H1 (cell line): ENCODE results near the gene RASGRP4. TPM values are rescaled to one million over a fixed set of nuclear protein-coding genes. Genes with fewer than 3 reads are reported as not detected.

ENCODE experiments used
- CTCF ChIA-PET: fragments of 300-600 bp; sonication (Branson Sonifier 250); formaldehyde crosslinking; loops from one replicate; lab custom pipeline; 2021; ENCODE audit not compliant: partially characterized antibody; lab: Charles Lee
- POLR2A ChIA-PET: fragments of 300-600 bp; sonication (Branson Sonifier 250); formaldehyde crosslinking; loops from one replicate; lab custom pipeline; 2021; ENCODE audit warnings: inconsistent platforms; ENCODE audit not compliant: partially characterized antibody; lab: Charles Lee
- DNase-seq, 2 experiments: peaks; one replicate each; pipeline versions ENCODE4 v3.0.0 to v3.0.0-alpha.2; 2010 to 2022; ENCODE audit warnings: low spot score in 2 of 2, low read depth in 1 of 2, mixed read lengths in 1 of 2
- FAIRE-seq: peaks from 2 replicates; lab custom pipeline; 2011; peaks lifted over from hg19 to GRCh38; lab: Jason Lieb, UNC
- H2AFZ ChIP-seq: 2 replicates; pipeline ENCODE4 v1.8.1; 2012; ENCODE audit warnings: low read length, inconsistent platforms
- H2AK5ac ChIP-seq: 2 replicates; pipeline ENCODE4 v1.6.1; 2013; ENCODE audit warnings: low read depth, low read length
- H2BK120ac ChIP-seq: replicated peaks from 2 replicates; pipeline ENCODE3; 2013; ENCODE audit warnings: low read depth, low read length, inconsistent platforms
- H2BK12ac ChIP-seq: 2 replicates; pipeline ENCODE4 v1.6.1; 2013; ENCODE audit warnings: low read depth, low read length
- H2BK15ac ChIP-seq: 2 replicates; pipeline ENCODE4 v1.6.1; 2013; ENCODE audit warnings: low read length
- H2BK20ac ChIP-seq: 2 replicates; pipeline ENCODE4 v1.6.1; 2013; ENCODE audit warnings: low read length
- H2BK5ac ChIP-seq: 2 replicates; pipeline ENCODE4 v1.6.1; 2013; ENCODE audit warnings: low read depth, low read length
- H3K14ac ChIP-seq: 2 replicates; pipeline ENCODE4 v1.6.1; 2013; ENCODE audit warnings: inconsistent platforms; ENCODE audit not compliant: insufficient read length
- H3K18ac ChIP-seq: 2 replicates; pipeline ENCODE4 v1.6.1; 2013; ENCODE audit warnings: low read length; ENCODE audit errors: extremely low read depth
- H3K23ac ChIP-seq: 2 replicates; pipeline ENCODE4 v1.6.1; 2013; ENCODE audit warnings: inconsistent platforms; ENCODE audit not compliant: insufficient read length
- H3K23me2 ChIP-seq: 2 replicates; pipeline ENCODE4 v1.6.1; 2013; ENCODE audit warnings: low read depth, low read length
- H3K27ac ChIP-seq: 2 replicates; pipeline ENCODE4 v1.6.1; 2011; ENCODE audit warnings: low read depth, low read length, inconsistent platforms
- H3K27me3 ChIP-seq, 4 experiments: replicated peaks in 1 of 4; 1 replicate in 1 of 4; 2 replicates in 3 of 4; pipeline versions ENCODE4 v1.6.1 to v1.8.1; 2011 to 2013; ENCODE audit warnings: low read length in 3 of 4, mild to moderate bottlenecking in 3 of 4, inconsistent platforms in 2 of 4, mixed read lengths in 2 of 4, moderate library complexity in 1 of 4; ENCODE audit not compliant: control insufficient read depth in 3 of 4, insufficient read depth in 3 of 4; ENCODE audit errors: extremely low read depth in 1 of 4
- H3K36me3 ChIP-seq, 4 experiments: 2 replicates each; pipeline versions ENCODE4 v1.6.1 to v1.8.1; 2011 to 2013; ENCODE audit warnings: mild to moderate bottlenecking in 4 of 4, low read length in 3 of 4, moderate library complexity in 2 of 4, control low read depth in 1 of 4, inconsistent platforms in 1 of 4; ENCODE audit not compliant: insufficient read depth in 4 of 4, control insufficient read depth in 2 of 4
- H3K4ac ChIP-seq: replicated peaks from 2 replicates; pipeline ENCODE3; 2013; ENCODE audit warnings: low read length, low read depth, mixed read lengths, inconsistent platforms; ENCODE audit not compliant: insufficient read length
- H3K4me1 ChIP-seq, 4 experiments: replicated peaks in 1 of 4; 1 replicate in 1 of 4; 2 replicates in 3 of 4; pipeline versions ENCODE4 v1.6.1 to v1.8.1; 2011 to 2013; ENCODE audit warnings: low read length in 3 of 4, inconsistent platforms in 2 of 4, mixed read lengths in 1 of 4; ENCODE audit not compliant: insufficient read depth in 4 of 4, control insufficient read depth in 3 of 4
- H3K4me2 ChIP-seq, 2 experiments: 2 replicates each; pipeline versions ENCODE4 v1.6.1 to v1.8.1; 2011 to 2013; ENCODE audit warnings: low read depth in 2 of 2, low read length in 2 of 2, control low read depth in 1 of 2, inconsistent platforms in 1 of 2, mild to moderate bottlenecking in 1 of 2; ENCODE audit not compliant: insufficient read depth in 1 of 2
- H3K4me3 ChIP-seq, 4 experiments: fragments of 200-600, 300-600 bp in 1 of 4; sonication (generic), shearing (Covaris generic), sonication (Bioruptor Twin) in 1 of 4; 2 replicates each; pipeline versions ENCODE4 v1.5.1 to v1.8.1; 2011 to 2016; ENCODE audit warnings: low read length in 4 of 4, low read depth in 3 of 4, control low read depth in 2 of 4, inconsistent platforms in 2 of 4, mild to moderate bottlenecking in 2 of 4, mixed read lengths in 1 of 4, moderate library complexity in 1 of 4; ENCODE audit not compliant: insufficient read depth in 2 of 4; ENCODE audit errors: extremely low read depth in 1 of 4
- H3K56ac ChIP-seq: replicated peaks from 2 replicates; pipeline ENCODE3; 2013; ENCODE audit warnings: low read depth, mild to moderate bottlenecking, mixed read lengths, low read length, inconsistent platforms; ENCODE audit not compliant: insufficient read length
- H3K79me1 ChIP-seq: 2 replicates; pipeline ENCODE4 v1.6.1; 2013; ENCODE audit warnings: low read depth, low read length, control low read depth
- H3K79me2 ChIP-seq, 2 experiments: 2 replicates each; pipeline versions ENCODE4 v1.6.1 to v1.8.1; 2012 to 2013; ENCODE audit warnings: low read length in 2 of 2, mild to moderate bottlenecking in 2 of 2, inconsistent platforms in 1 of 2; ENCODE audit not compliant: insufficient read depth in 2 of 2, control insufficient read depth in 1 of 2
- H3K9ac ChIP-seq, 4 experiments: replicated peaks in 1 of 4; 1 replicate in 1 of 4; 2 replicates in 3 of 4; pipeline versions ENCODE4 v1.6.1 to v1.8.1; 2011 to 2013; ENCODE audit warnings: low read depth in 3 of 4, low read length in 3 of 4, control low read depth in 2 of 4, mild to moderate bottlenecking in 2 of 4, moderate library complexity in 2 of 4, inconsistent platforms in 1 of 4; ENCODE audit errors: extremely low read depth in 1 of 4
- H3K9me3 ChIP-seq, 2 experiments: 2 replicates each; pipeline versions ENCODE4 v1.6.1 to v1.8.1; 2012 to 2013; ENCODE audit warnings: mild to moderate bottlenecking in 2 of 2, moderate library complexity in 2 of 2, control low read depth in 1 of 2, inconsistent platforms in 1 of 2, low read depth in 1 of 2, low read length in 1 of 2, mixed read lengths in 1 of 2; ENCODE audit not compliant: insufficient read depth in 2 of 2
- H4K20me1 ChIP-seq, 2 experiments: replicated peaks in 1 of 2; 2 replicates each; pipeline versions ENCODE3 to v1.8.1; 2011 to 2013; ENCODE audit warnings: inconsistent platforms in 2 of 2, low read length in 2 of 2, mild to moderate bottlenecking in 1 of 2; ENCODE audit not compliant: insufficient read depth in 2 of 2, control insufficient read depth in 1 of 2
- H4K5ac ChIP-seq: 2 replicates; pipeline ENCODE4 v1.6.1; 2013; ENCODE audit warnings: low read length, low read depth, mixed read lengths, inconsistent platforms; ENCODE audit not compliant: insufficient read length
- H4K8ac ChIP-seq: 2 replicates; pipeline ENCODE4 v1.8.0; 2013; ENCODE audit warnings: mild to moderate bottlenecking, moderate library complexity, low read length, inconsistent platforms; ENCODE audit not compliant: insufficient read depth; ENCODE audit errors: extremely low read depth
- H4K91ac ChIP-seq: replicated peaks from 2 replicates; pipeline ENCODE3; 2013; ENCODE audit warnings: low read length, mixed read lengths, inconsistent platforms; ENCODE audit not compliant: insufficient read length
- ASH2L ChIP-seq: fragments of 200-600, 300-600 bp; sonication (generic); IDR thresholded peaks from one replicate; pipeline ENCODE4 v1.7.1; 2017; ENCODE audit warnings: low read length
- ATF2 ChIP-seq: IDR thresholded peaks from 2 replicates; pipeline ENCODE4 v1.6.1; 2012; ENCODE audit warnings: low read length, inconsistent platforms
- BRCA1 ChIP-seq: IDR thresholded peaks from 2 replicates; pipeline ENCODE4 v1.6.1; 2012; ENCODE audit warnings: low read depth, low read length, improper control_type of control experiment
- GTF2F1 ChIP-seq: IDR thresholded peaks from 2 replicates; pipeline ENCODE4 v1.6.1; 2012; ENCODE audit warnings: low read depth, low read length, improper control_type of control experiment, borderline replicate concordance
- POLR2A ChIP-seq, 2 experiments: IDR thresholded peaks; 1 replicate in 1 of 2; 2 replicates in 1 of 2; pipeline ENCODE4 v1.6.1; 2011; ENCODE audit warnings: low read depth in 2 of 2, low read length in 2 of 2, mild to moderate bottlenecking in 2 of 2; ENCODE audit errors: control extremely low read depth in 1 of 2
- SIN3A ChIP-seq, 2 experiments: IDR thresholded peaks in 1 of 2; conservative IDR thresholded peaks in 1 of 2; 2 replicates each; pipeline ENCODE4 v1.6.1; 2011 to 2012; ENCODE audit warnings: low read length in 2 of 2, improper control_type of control experiment in 1 of 2, low read depth in 1 of 2, mild to moderate bottlenecking in 1 of 2
- SIX5 ChIP-seq: IDR thresholded peaks from 2 replicates; pipeline ENCODE4 v1.6.1; 2011; ENCODE audit warnings: mild to moderate bottlenecking, low read depth, low read length
- SP1 ChIP-seq: IDR thresholded peaks from 2 replicates; pipeline ENCODE4 v1.6.1; 2011; ENCODE audit warnings: low read depth, low read length
- SUZ12 ChIP-seq: fragments of 200-600 bp; sonication (generic); IDR thresholded peaks from 2 replicates; pipeline ENCODE4 v1.6.1; 2012; ENCODE audit warnings: mild to moderate bottlenecking, inconsistent platforms, low read length, moderate library complexity, mixed read lengths
- USF2 ChIP-seq: IDR thresholded peaks from 2 replicates; pipeline ENCODE4 v1.6.1; 2011; ENCODE audit warnings: low read length, improper control_type of control experiment
- WGBS, 2 experiments: shearing (Covaris generic) in 1 of 2; methylation state at CpG; one replicate each; pipeline versions ENCODE4 v1.1.6 to v1.1.7; 2013 to 2015; ENCODE audit warnings: low lambda C conversion rate in 2 of 2, mixed read lengths in 2 of 2, inconsistent platforms in 1 of 2, low coverage in 1 of 2, missing lambda C conversion rate in 1 of 2; ENCODE audit not compliant: insufficient replicate concordance in 2 of 2, insufficient coverage in 1 of 2, insufficient read length in 1 of 2; ENCODE audit errors: extremely low coverage in 1 of 2, missing lambda C conversion rate in 1 of 2; 5-methylcytosine and 5-hydroxymethylcytosine counted together
- polyA plus RNA-seq, 7 experiments: library from polyadenylated mRNA; depleted of rRNA in 3 of 7; stranded (reverse) in 5 of 7; unstranded in 2 of 7; fragments of >200 nt in 5 of 7; fragments of 200-250 nt in 2 of 7; gene quantifications; 1 replicate in 5 of 7; 2 replicates in 1 of 7; 4 replicates in 1 of 7; pipeline versions ENCODE4 v1.2.1 to v1.2.3, GENCODE V29; 2011 to 2013; ENCODE audit warnings: missing spikeins in 2 of 7, mixed read lengths in 2 of 7
- total RNA-seq: library from RNA; stranded (reverse); fragmentation: NEBNext Ultra II Directional; extraction: Animal tissue kit (Norgen Biotek cat#: 25700); gene quantifications from 2 replicates; pipeline ENCODE4 v1.2.1, GENCODE V29; 2021

RASGRP4 gene
- total and polyA plus RNA-seq, 2 of the 8 experiments (the other 6 are each of a cell fraction or from before 2014, with no cell fraction given) = 1.9 to 3.1 TPM

GRCh38 chr19:38370299-38370698 lies 55.7 kb downstream of the RASGRP4 start:
- H3K79me2 ChIP-seq = peaks cover 0 to 3% of the 10 kb centered on the region in 2 experiments; a peak in 2 of 4 replicates
- TF ChIP-seq SIX5 (no peak), GTF2F1 (no peak), SP1 (no peak), USF2 (no peak), ATF2 (no peak), POLR2A (IDR thresholded peaks at IDR 0.05; ENCODE audit: control extremely low read depth in 1 of 2, low read depth in 2 of 2, low read length in 2 of 2) (no peak), BRCA1 (no peak), SUZ12 (no peak), SIN3A (conservative IDR thresholded peaks at IDR 0.05 in 1 of 2, IDR thresholded peaks at IDR 0.05 in 1 of 2; ENCODE audit: low read depth in 1 of 2, low read length in 2 of 2) (no peak), ASH2L (no peak)

More at GRCh38 chr19:38370299-38370698, 55.7 kb downstream of the RASGRP4 start:
- no peak for DNase-seq
- Histone ChIP-seq H3K4me3 (no peak overlapping the region), H3K14ac (no peak overlapping the region), H2BK12ac (0 out of 2 replicates have a peak overlapping the region, but pooled peaks have one; percentile 50), H2AK5ac (no peak overlapping the region; the same call in 1 of the 2 replicates), H3K23me2 (peaks cover 5% of the 10 kb centered on the region; the same call in 1 of the 2 replicates), H2BK120ac (no peak overlapping the region), H2BK15ac (no peak overlapping the region), H2BK20ac (no peak overlapping the region), H2AFZ (no peak overlapping the region), H3K36me3 (no peaks in the 10 kb centered on the region), H2BK5ac (no peak overlapping the region), H4K20me1 (peaks cover 0 to 3% of the 10 kb centered on the region in 2 experiments), H3K9ac (no peak overlapping the region), H4K8ac (peak overlapping the region; percentile 57; the same call in 1 of the 2 replicates), H3K27me3 (peaks cover 0 to 2% (median 0%) of the 10 kb centered on the region in 4 experiments; a peak in 2 of 7 replicates), H3K79me1 (peaks cover under 1% of the 10 kb centered on the region; the same call in 1 of the 2 replicates), H3K4me2 (no peak overlapping the region), H4K91ac (no peak overlapping the region), H3K18ac (no peak overlapping the region), H3K9me3 (no peaks in the 10 kb centered on the region), H4K5ac (no peak overlapping the region), H3K23ac (no peak overlapping the region), H3K4me1 (peaks cover 0 to 2% (median under 1%) of the 10 kb centered on the region in 4 experiments; a peak in 1 of 7 replicates), H3K4ac (no peak overlapping the region), H3K27ac (no peak overlapping the region), H3K56ac (no peak overlapping the region)
- CTCF ChIA-PET = interaction anchor here (1.4 to 1.6 kb wide), 2 partner anchors 15 to 125 kb away, joined by 4 read pairs; no protein-coding TSS in a partner anchor
- no peak for FAIRE-seq
- POLR2A ChIA-PET = no interaction called here
- 85% methylated on average over 12 of the region's 12 CpGs; no CpG with 5 or more reads in 1 of the 2 experiments for WGBS, 2 experiments
